Esophagus muscularis mucosa (tissue), 4 donors: ENCODE measurements around the gene DGKQ. TPM values are rescaled to one million over a fixed set of nuclear protein-coding genes. Genes with fewer than 3 reads are reported as not detected.

Experiments
- DNase-seq: peaks from one replicate; pipeline ENCODE4 v3.0.0-alpha.2; 2017; ENCODE audit errors: extremely low spot score
- H3K27ac ChIP-seq, 4 donors: fragments of 200-600 bp; sonication (generic); replicated peaks in 1 of 4; 1 replicate in 3 of 4; 2 replicates in 1 of 4; pipeline ENCODE4 v1.5.1; 2016 to 2019; ENCODE audit warnings: mild to moderate bottlenecking in 1 of 4
- H3K27me3 ChIP-seq, 4 donors: fragments of 200-600 bp; sonication (generic); one replicate each; pipeline versions ENCODE4 v1.5.1 to v1.6.0; 2016 to 2019
- H3K36me3 ChIP-seq, 4 donors: fragments of 200-600 bp; sonication (generic); one replicate each; pipeline ENCODE4 v1.5.1; 2016 to 2019
- H3K4me1 ChIP-seq, 4 donors: fragments of 200-600 bp; sonication (generic); one replicate each; pipeline ENCODE4 v1.5.1; 2016 to 2019
- H3K4me3 ChIP-seq, 4 donors: fragments of 200-600 bp; sonication (generic); 1 replicate in 2 of 4; 2 replicates in 2 of 4; pipeline ENCODE4 v1.5.1; 2016 to 2019; ENCODE audit warnings: mild to moderate bottlenecking in 4 of 4, moderate library complexity in 1 of 4
- H3K9me3 ChIP-seq, 4 donors: fragments of 200-600 bp; sonication (generic); 1 replicate in 3 of 4; 2 replicates in 1 of 4; pipeline ENCODE4 v1.5.1; 2016 to 2019
- CTCF ChIP-seq, 3 experiments: fragments of 200-600 bp in 2 of 3; fragments of 450-650 bp in 1 of 3; sonication (generic) in 2 of 3; IDR thresholded peaks; one replicate each; pipeline ENCODE4 v1.5.1; 2017 to 2019; ENCODE audit warnings: antibody characterized with exemption in 3 of 3, mild to moderate bottlenecking in 2 of 3, moderate library complexity in 1 of 3
- EP300 ChIP-seq: sonication (generic); formaldehyde crosslinking; IDR thresholded peaks from one replicate; pipeline ENCODE4 v1.6.1; 2017; ENCODE audit warnings: antibody characterized with exemption
- POLR2A ChIP-seq: fragments of 450-650 bp; IDR thresholded peaks from one replicate; pipeline ENCODE4 v1.6.1; 2017; ENCODE audit warnings: antibody characterized with exemption, moderate library complexity, mild to moderate bottlenecking, low read depth
- POLR2AphosphoS5 ChIP-seq, 2 donors: sonication (generic); formaldehyde crosslinking; IDR thresholded peaks; one replicate each; pipeline ENCODE4 v1.6.1; 2017; ENCODE audit warnings: antibody characterized with exemption in 2 of 2
- WGBS: methylation state at CpG from one replicate; pipeline ENCODE4 v1.1.5; 2018; 5-methylcytosine and 5-hydroxymethylcytosine counted together
- intact Hi-C: fragments of 100-400 bp; cut with DNase I; formaldehyde crosslinking; loops from one replicate; pipeline ENCODE4 v1.15.1; 2023
- total RNA-seq, 4 donors: library from RNA; depleted of rRNA; stranded (reverse); fragments of >200 nt; gene quantifications; one replicate each; pipeline versions ENCODE4 v1.1.0 to v1.2.1, GENCODE V29; 2016

The DGKQ gene
- total RNA-seq, 4 donors from 2014 or later: 7.5 to 11.9 (median 9.9) TPM

GRCh38 chr4:950136-951020 is 23.0 kb downstream of the DGKQ start:
- WGBS: 87% methylated on average over 24 of the region's 30 CpGs
- peaks cover 5 to 17% (median 8%) of the 10 kb centered on the region in 4 donors for H3K4me1 ChIP-seq
- intact Hi-C loops: no loop called here
- H3K9me3 ChIP-seq: no peaks in the 10 kb centered on the region
- H3K4me3 ChIP-seq: no peak overlapping the region
- H3K27ac ChIP-seq: no peak overlapping the region
- H3K36me3 ChIP-seq: peaks cover 4 to 42% (median 36%) of the 10 kb centered on the region in 4 donors
- DNase-seq: no peak
- TF ChIP-seq POLR2A (no peak), CTCF (IDR thresholded peaks at IDR 0.05) (no peak), POLR2AphosphoS5 (IDR thresholded peaks at IDR 0.05) (no peak), EP300 (no peak)
- no peaks in the 10 kb centered on the region for H3K27me3 ChIP-seq

GRCh38 chr4:949656-950055 is 23.7 kb downstream of the DGKQ start:
- Histone ChIP-seq H3K9me3 (no peaks in the 10 kb centered on the region), H3K36me3 (peaks cover 4 to 34% (median 29%) of the 10 kb centered on the region in 4 donors), H3K27ac (no peak overlapping the region), H3K4me3 (no peak overlapping the region), H3K4me1 (peaks cover 5 to 17% (median 8%) of the 10 kb centered on the region in 4 donors), H3K27me3 (no peaks in the 10 kb centered on the region)
- WGBS: 87% methylated on average over 16 of the region's 20 CpGs
- intact Hi-C loops: no loop called here
- TF ChIP-seq POLR2A: no peak
- no peak for TF ChIP-seq POLR2AphosphoS5 (IDR thresholded peaks at IDR 0.05)
- no peak for TF ChIP-seq EP300
- no peak for DNase-seq

- Histone ChIP-seq H3K9me3 (no peaks in the 10 kb centered on the region), H3K27me3 (no peaks in the 10 kb centered on the region), H3K36me3 (peaks cover 0 to 30% (median 24%) of the 10 kb centered on the region in 4 donors), H3K4me1 (peaks cover 5 to 17% (median 8%) of the 10 kb centered on the region in 4 donors), H3K4me3 (no peak overlapping the region), H3K27ac (no peak overlapping the region)
- DNase-seq: no peak
- no peak for TF ChIP-seq POLR2AphosphoS5 (IDR thresholded peaks at IDR 0.05)
- TF ChIP-seq EP300: no peak
- no peak for TF ChIP-seq CTCF (IDR thresholded peaks at IDR 0.05)
- no peak for TF ChIP-seq POLR2A
- intact Hi-C loops: no loop called here
- WGBS: 95% methylated on average over 13 of the region's 13 CpGs
Observed at GRCh38 chr4:948936-949300, 24.5 kb downstream of the DGKQ start.

GRCh38 chr4:948101-948935 is 25.1 kb downstream of the DGKQ start:
- Histone ChIP-seq H3K27me3 (no peaks in the 10 kb centered on the region), H3K4me1 (peaks cover 5 to 17% (median 8%) of the 10 kb centered on the region in 4 donors), H3K4me3 (no peak overlapping the region), H3K27ac (no peak overlapping the region), H3K36me3 (peaks cover 0 to 30% (median 24%) of the 10 kb centered on the region in 4 donors), H3K9me3 (no peaks in the 10 kb centered on the region)
- no peak for TF ChIP-seq CTCF (IDR thresholded peaks at IDR 0.05)
- TF ChIP-seq POLR2A: no peak
- no peak for TF ChIP-seq POLR2AphosphoS5 (IDR thresholded peaks at IDR 0.05)
- TF ChIP-seq EP300: no peak
- 86% methylated on average over 20 of the region's 33 CpGs for WGBS
- intact Hi-C loops: no loop called here
- DNase-seq: no peak

- intact Hi-C loops: no loop called here
- Histone ChIP-seq H3K27ac (no peak overlapping the region), H3K36me3 (peaks cover 0 to 26% (median 19%) of the 10 kb centered on the region in 4 donors), H3K27me3 (no peaks in the 10 kb centered on the region), H3K9me3 (no peaks in the 10 kb centered on the region), H3K4me1 (peaks cover 5 to 17% (median 8%) of the 10 kb centered on the region in 4 donors), H3K4me3 (no peak overlapping the region)
- no peak for DNase-seq
- 93% methylated on average over 18 of the region's 19 CpGs for WGBS
- TF ChIP-seq CTCF (IDR thresholded peaks at IDR 0.05) (no peak), POLR2A (no peak), POLR2AphosphoS5 (IDR thresholded peaks at IDR 0.05) (no peak), EP300 (no peak)
Observed at GRCh38 chr4:947491-947971, 25.8 kb downstream of the DGKQ start.
